GM12872 (cell line): ENCODE results near the gene C1orf115.

ENCODE experiments used
- TF ChIP-seq, protein P1 (sequence below): IDR thresholded peaks from 3 replicates; pipeline ENCODE4 v1.5.1; 2011; ENCODE audit warnings: low read depth, mild to moderate bottlenecking, low read length, moderate library complexity; ENCODE audit not compliant: insufficient read depth

Gene C1orf115

DNA sequence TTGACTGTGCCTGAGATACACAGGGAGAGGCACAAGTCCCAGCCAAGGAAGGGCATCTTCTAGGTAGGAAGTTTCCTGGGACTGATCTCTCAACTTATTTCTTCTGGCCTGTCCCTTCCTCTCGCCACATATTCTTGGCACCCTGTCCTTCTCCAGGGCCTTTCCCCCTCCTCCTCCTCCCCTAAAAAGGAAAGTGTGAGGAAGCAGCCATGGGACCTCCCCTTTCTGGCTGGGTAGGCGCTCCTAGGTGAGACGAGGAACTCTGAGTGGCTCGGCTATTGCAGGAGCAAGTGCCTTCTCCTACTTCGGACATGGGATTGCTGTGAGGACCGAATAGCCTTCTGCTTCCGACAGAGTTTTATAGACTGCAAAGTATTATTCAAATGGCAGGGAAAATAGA lies 42.5 kb downstream of the C1orf115 start:
- TF ChIP-seq, protein P1, sequence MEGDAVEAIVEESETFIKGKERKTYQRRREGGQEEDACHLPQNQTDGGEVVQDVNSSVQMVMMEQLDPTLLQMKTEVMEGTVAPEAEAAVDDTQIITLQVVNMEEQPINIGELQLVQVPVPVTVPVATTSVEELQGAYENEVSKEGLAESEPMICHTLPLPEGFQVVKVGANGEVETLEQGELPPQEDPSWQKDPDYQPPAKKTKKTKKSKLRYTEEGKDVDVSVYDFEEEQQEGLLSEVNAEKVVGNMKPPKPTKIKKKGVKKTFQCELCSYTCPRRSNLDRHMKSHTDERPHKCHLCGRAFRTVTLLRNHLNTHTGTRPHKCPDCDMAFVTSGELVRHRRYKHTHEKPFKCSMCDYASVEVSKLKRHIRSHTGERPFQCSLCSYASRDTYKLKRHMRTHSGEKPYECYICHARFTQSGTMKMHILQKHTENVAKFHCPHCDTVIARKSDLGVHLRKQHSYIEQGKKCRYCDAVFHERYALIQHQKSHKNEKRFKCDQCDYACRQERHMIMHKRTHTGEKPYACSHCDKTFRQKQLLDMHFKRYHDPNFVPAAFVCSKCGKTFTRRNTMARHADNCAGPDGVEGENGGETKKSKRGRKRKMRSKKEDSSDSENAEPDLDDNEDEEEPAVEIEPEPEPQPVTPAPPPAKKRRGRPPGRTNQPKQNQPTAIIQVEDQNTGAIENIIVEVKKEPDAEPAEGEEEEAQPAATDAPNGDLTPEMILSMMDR, result no peak

DNA sequence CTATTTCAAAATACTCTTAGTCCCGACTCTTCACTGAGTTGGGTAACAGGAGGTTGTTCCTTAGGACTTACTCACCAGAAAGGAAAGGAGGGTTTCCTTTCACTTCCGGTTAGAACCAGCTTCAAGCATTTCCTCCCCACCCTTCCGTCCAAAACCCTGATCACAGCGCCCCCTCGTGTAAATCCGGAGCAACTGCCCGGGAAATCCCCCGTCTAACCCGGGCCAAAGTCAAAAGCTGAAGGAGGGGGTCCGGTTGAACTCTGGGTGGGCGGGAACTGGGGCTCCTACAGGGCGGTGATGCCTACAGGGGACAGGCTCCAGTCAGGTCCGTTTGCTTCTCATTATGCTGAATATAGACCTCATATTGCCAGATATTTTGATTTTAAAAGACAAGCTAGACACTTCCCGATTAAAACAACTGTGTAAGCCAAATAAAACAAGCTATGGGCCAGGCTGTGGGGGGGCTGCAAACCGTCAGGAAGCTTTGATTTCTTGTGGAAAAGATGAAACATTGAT lies 43.0 kb downstream of the C1orf115 start:
- TF ChIP-seq, protein P1, result peak; percentile 83

DNA sequence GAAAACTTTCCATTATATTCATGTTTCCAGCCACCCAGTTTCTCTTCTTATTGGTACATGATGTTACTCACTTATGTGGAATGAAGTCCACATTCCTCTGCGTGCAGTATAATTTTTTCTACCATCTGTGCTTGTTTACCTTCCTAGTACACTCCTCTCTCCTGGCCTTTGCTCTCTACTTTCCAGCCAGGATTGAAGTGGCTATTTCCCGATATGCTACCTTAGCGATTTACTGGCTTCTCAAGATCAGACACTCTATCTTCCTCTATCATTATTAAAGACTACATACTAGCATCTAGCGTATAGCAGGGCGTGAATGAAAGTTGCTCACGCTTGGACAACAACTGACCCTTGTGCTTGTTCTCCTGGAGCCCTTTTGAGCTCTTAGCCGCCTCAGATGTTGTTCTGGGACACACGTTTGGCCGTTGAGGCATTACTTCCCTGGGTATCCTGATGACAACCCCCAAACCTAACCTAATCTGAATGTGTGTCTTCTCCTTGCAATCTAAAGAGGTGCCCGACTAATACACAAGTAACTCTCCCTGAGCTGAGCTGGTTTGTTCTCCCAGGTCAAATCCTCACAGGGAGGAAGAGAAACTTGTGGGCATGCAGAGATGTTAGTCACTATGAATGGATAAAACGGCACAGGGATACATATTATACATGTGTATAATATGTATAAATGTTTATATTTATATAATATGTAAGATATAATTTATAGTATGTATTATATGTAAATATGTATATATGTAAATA lies 44.6 kb downstream of the C1orf115 start:
- TF ChIP-seq, protein P1, result no peak

DNA sequence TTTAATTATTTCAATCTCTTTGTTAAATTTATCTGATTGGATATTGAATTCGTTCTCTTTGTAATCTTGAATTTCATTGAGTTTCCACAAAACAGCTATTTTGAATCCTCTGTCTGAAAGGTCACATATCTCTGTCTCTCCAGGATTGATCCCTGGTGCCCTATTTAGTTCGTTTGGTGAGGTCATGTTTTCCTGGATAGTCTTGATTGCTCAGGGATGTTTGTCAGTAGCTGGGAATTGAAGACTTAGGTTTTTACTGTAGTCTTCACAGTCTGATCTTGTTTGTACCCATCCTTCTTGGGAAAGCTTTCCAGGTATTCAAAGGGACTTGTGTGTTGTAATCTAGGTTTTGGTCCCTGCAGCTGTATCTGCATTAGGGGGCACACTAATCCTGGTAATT lies 51.2 kb downstream of the C1orf115 start:
- TF ChIP-seq, protein P1, result no peak

DNA sequence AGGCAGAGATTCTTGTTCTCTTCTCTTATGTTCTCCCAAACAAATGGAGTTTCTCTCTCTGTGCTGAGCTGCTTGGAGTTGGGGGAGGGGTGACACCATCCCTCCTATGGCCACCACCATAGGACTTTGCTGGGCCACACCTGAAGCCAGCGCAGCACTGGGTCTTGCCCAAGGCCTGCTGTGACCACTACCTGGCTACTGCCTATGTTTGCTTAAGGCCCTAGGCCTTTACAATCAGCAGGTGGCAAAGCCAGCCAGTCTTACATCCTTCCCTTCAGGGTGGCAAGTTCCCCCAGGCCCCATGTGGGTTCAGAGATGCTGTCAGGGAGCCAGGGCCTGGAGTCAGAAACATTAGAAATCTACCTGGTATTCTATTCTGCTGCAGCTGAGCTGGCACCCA lies 51.7 kb downstream of the C1orf115 start:
- TF ChIP-seq, protein P1, result no peak

DNA sequence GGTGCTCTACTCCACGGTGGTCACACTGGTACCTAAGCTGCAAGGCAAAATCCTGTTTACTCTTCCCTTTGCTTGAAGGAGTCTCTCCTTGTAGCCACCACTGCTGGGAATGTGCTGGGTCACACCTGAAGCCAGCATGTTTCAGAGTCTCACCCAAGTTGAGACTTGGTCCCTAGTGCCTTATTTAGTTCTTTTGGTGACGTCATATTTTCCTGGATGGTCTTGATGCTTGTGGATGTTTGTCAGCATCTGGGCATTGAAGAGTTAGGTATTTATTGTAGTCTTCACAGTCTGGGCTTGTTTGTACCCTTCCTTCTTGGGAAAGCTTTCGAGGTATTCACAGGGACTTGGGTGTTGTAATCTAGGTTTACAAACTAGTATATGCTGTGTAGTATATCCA lies 52.4 kb downstream of the C1orf115 start:
- TF ChIP-seq, protein P1, result no peak

DNA sequence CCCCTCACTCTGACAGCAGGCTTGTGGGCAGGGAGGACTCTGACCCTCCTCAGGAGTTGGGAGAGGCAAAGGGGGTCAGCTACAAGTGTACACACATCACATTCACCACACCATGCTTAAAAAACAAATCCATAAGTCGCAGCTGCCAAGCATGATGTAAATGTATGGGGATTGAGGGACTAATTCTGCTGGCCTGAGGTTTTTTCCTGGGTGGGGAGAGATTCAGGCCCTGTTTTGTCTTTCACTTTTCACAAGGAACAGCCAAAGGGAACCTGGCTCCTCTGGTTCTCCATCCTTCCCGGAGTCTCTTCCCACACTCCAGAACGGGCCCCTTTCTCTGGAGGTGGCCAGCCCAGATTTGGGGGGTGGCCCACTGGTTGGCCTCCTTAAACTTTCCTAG lies 56.7 kb downstream of the C1orf115 start:
- TF ChIP-seq, protein P1, result no peak
